ENCODE results near the gene GAA.
"Not testable (repeated sequence)": the region's sequence is repeated elsewhere in the genome, so short reads cannot be mapped to it uniquely, and the experiment has no call there.

GAA gene

GRCh38 chr17:80082403-80083135 lies 18.8 kb upstream of the GAA start:
- DNase-seq (ENCODE audit: extremely low read depth in 1 of 2, low read depth in 1 of 2), result peak; percentile 21 to 26

- no peak for DNase-seq (ENCODE audit: extremely low read depth in 1 of 2, low read depth in 1 of 2)
These were observed 18.2 kb upstream of the GAA start for GRCh38 chr17:80083136-80083661.

- no peak for DNase-seq (ENCODE audit: extremely low read depth in 1 of 2, low read depth in 1 of 2)
These were observed 16.6 kb upstream of the GAA start for GRCh38 chr17:80084773-80085172.

- DNase-seq (ENCODE audit: extremely low read depth in 1 of 2, low read depth in 1 of 2), result no peak
These were observed 15.3 kb upstream of the GAA start for GRCh38 chr17:80086081-80086480.

GRCh38 chr17:80086616-80087015 lies 14.8 kb upstream of the GAA start:
- DNase-seq (ENCODE audit: extremely low read depth in 1 of 2, low read depth in 1 of 2), result no peak

GRCh38 chr17:80087346-80088265 lies 13.8 kb upstream of the GAA start:
- no peak for DNase-seq (ENCODE audit: extremely low read depth in 1 of 2, low read depth in 1 of 2)

GRCh38 chr17:80089762-80090161 lies 11.6 kb upstream of the GAA start:
- no peak for DNase-seq (ENCODE audit: extremely low read depth in 1 of 2, low read depth in 1 of 2)

GRCh38 chr17:80090164-80090563 lies 11.2 kb upstream of the GAA start:
- DNase-seq (ENCODE audit: extremely low read depth in 1 of 2, low read depth in 1 of 2), result not testable (repeated sequence)

- no peak for DNase-seq (ENCODE audit: extremely low read depth in 1 of 2, low read depth in 1 of 2)
These were observed 10.0 kb upstream of the GAA start for GRCh38 chr17:80091376-80091775.

GRCh38 chr17:80092959-80093358 lies 8.4 kb upstream of the GAA start:
- no peak for DNase-seq (ENCODE audit: extremely low read depth in 1 of 2, low read depth in 1 of 2)

GRCh38 chr17:80095038-80095843 lies 6.1 kb upstream of the GAA start:
- DNase-seq (ENCODE audit: extremely low read depth in 1 of 2, low read depth in 1 of 2), result no peak

- DNase-seq (ENCODE audit: extremely low read depth in 1 of 2, low read depth in 1 of 2), result no peak
These were observed 5.4 kb upstream of the GAA start for GRCh38 chr17:80095844-80096475.

GRCh38 chr17:80096561-80097021 lies 4.8 kb upstream of the GAA start:
- DNase-seq (ENCODE audit: extremely low read depth in 1 of 2, low read depth in 1 of 2), result no peak

- DNase-seq (ENCODE audit: extremely low read depth in 1 of 2, low read depth in 1 of 2), result no peak
These were observed 4.2 kb upstream of the GAA start for GRCh38 chr17:80097127-80097621.

GRCh38 chr17:80097844-80098691 lies 3.3 kb upstream of the GAA start:
- DNase-seq (ENCODE audit: extremely low read depth in 1 of 2, low read depth in 1 of 2), result no peak

GRCh38 chr17:80099291-80100034 lies 1.9 kb upstream of the GAA start:
- no peak for DNase-seq (ENCODE audit: extremely low read depth in 1 of 2, low read depth in 1 of 2)

- DNase-seq (ENCODE audit: extremely low read depth in 1 of 2, low read depth in 1 of 2), result no peak
These were observed 1.4 kb upstream of the GAA start for GRCh38 chr17:80100035-80100323.

- DNase-seq (ENCODE audit: extremely low read depth in 1 of 2, low read depth in 1 of 2), result no peak
These were observed 724 bp downstream of the GAA start for GRCh38 chr17:80101946-80102663.
